K562 (cell line): Measurements from ENCODE around the gene TIMP1. TPM values are rescaled to one million over a fixed set of nuclear protein-coding genes. Genes with fewer than 3 reads are reported as not detected.

Experiments
- CREM ChIP-seq: IDR thresholded peaks from 2 replicates; pipeline ENCODE4 v1.6.1; 2014; ENCODE audit warnings: antibody characterized with exemption, low read depth
- EZH2 ChIP-seq: IDR thresholded peaks from 2 replicates; pipeline ENCODE4 v1.6.1; 2012; ENCODE audit warnings: low read depth, mild to moderate bottlenecking, inconsistent platforms, low read length, borderline replicate concordance
- GABPA ChIP-seq: fragments of 200-800 bp; sonication (Bioruptor generic); conservative IDR thresholded peaks from 2 replicates; pipeline ENCODE4 v1.6.1; 2016; ENCODE audit warnings: low read depth, missing genetic modification characterization, missing compliant biosample characterization
- GATA2 ChIP-seq: sonication (generic); formaldehyde crosslinking; IDR thresholded peaks from 2 replicates; pipeline ENCODE4 v1.4.0; 2020; ENCODE audit warnings: mild to moderate bottlenecking, missing genetic modification reagents
- JUNB ChIP-seq: fragments of 450-650 bp; formaldehyde crosslinking; conservative IDR thresholded peaks from 2 replicates; pipeline ENCODE4 v1.4.0; 2020; ENCODE audit warnings: mild to moderate bottlenecking
- KLF6 ChIP-seq: fragments of 250-450 bp; sonication (Bioruptor Pico); IDR thresholded peaks from 2 replicates; pipeline ENCODE4 v1.4.0; 2020; ENCODE audit warnings: mild to moderate bottlenecking, moderate library complexity, borderline replicate concordance
- MAZ ChIP-seq, 2 experiments: fragments of 450-650 bp in 1 of 2; sonication (generic) in 1 of 2; formaldehyde crosslinking; IDR thresholded peaks in 1 of 2; conservative IDR thresholded peaks in 1 of 2; 2 replicates each; pipeline versions ENCODE4 v1.4.0 to v1.5.0; 2020; ENCODE audit warnings: mild to moderate bottlenecking in 1 of 2, missing genetic modification reagents in 1 of 2
- MCM2 ChIP-seq: fragments of 450-650 bp; IDR thresholded peaks from 2 replicates; pipeline ENCODE4 v1.6.1; 2017; ENCODE audit warnings: low read depth, mild to moderate bottlenecking
- MIER1 ChIP-seq: fragments of 450-650 bp; IDR thresholded peaks from 2 replicates; pipeline ENCODE4 v1.6.1; 2016; ENCODE audit warnings: antibody characterized with exemption, mild to moderate bottlenecking, low read depth
- NBN ChIP-seq: fragments of 450-650 bp; IDR thresholded peaks from 2 replicates; pipeline ENCODE4 v1.6.1; 2016; ENCODE audit warnings: low read depth, mild to moderate bottlenecking
- PML ChIP-seq: IDR thresholded peaks from 2 replicates; pipeline ENCODE4 v1.6.1; 2012; ENCODE audit warnings: low read length, inconsistent platforms
- RNF2 ChIP-seq: sonication (generic); IDR thresholded peaks from 2 replicates; pipeline ENCODE4 v1.6.1; 2016
- SMARCA4 ChIP-seq: fragments of 450-650 bp; IDR thresholded peaks from 2 replicates; pipeline ENCODE4 v1.6.1; 2016
- TBP ChIP-seq: optimal IDR thresholded peaks from 2 replicates; pipeline ENCODE3; 2011; ENCODE audit warnings: low read depth, low read length, improper control_type of control experiment
- YY1 ChIP-seq, 3 experiments: IDR thresholded peaks; 2 replicates each; pipeline ENCODE4 v1.6.1; 2011; ENCODE audit warnings: low read length in 2 of 3, mild to moderate bottlenecking in 2 of 3, moderate library complexity in 2 of 3, borderline replicate concordance in 1 of 3, control low read depth in 1 of 3, low read depth in 1 of 3; ENCODE audit not compliant: insufficient read depth in 3 of 3, insufficient replicate concordance in 2 of 3, control insufficient read depth in 1 of 3, insufficient read length in 1 of 3; ENCODE audit errors: extremely low read depth in 1 of 3
- ZC3H8 ChIP-seq: fragments of 450-650 bp; IDR thresholded peaks from 2 replicates; pipeline ENCODE4 v1.6.1; 2017
- ZKSCAN8 ChIP-seq: fragments of 200-800 bp; sonication (Bioruptor generic); IDR thresholded peaks from 2 replicates; pipeline ENCODE4 v1.6.1; 2016; ENCODE audit warnings: missing genetic modification characterization, missing compliant biosample characterization
- ZNF197 ChIP-seq: fragments of 200-800 bp; sonication (Bioruptor generic); IDR thresholded peaks from 2 replicates; pipeline ENCODE4 v1.6.1; 2016; ENCODE audit warnings: low read depth, missing genetic modification characterization, missing compliant biosample characterization
- ZNF280B ChIP-seq: fragments of 250-450 bp; sonication (Bioruptor Pico); IDR thresholded peaks from 2 replicates; pipeline ENCODE4 v1.5.1; 2021; ENCODE audit warnings: mild to moderate bottlenecking
- ZNF740 ChIP-seq, 3 experiments: fragments of 200-800 bp in 1 of 3; sonication (Bioruptor generic) in 1 of 3; sonication (generic) in 1 of 3; formaldehyde crosslinking in 1 of 3; IDR thresholded peaks; 2 replicates each; pipeline versions ENCODE4 v1.6.1 to v1.8.0; 2016 to 2022; ENCODE audit warnings: mild to moderate bottlenecking in 2 of 3, missing compliant biosample characterization in 2 of 3, missing genetic modification characterization in 2 of 3, missing genetic modification reagents in 1 of 3
- polyA plus RNA-seq, 8 experiments: library from polyadenylated mRNA; depleted of rRNA in 4 of 8; stranded (reverse) in 5 of 8; unstranded in 3 of 8; fragments of >200 nt; fragmentation: Nextera tagmentation in 2 of 8; fragmentation: Illumina TruSeq in 1 of 8; extraction: Ambion mirVana in 2 of 8; extraction: Trizol in 1 of 8; gene quantifications; 2 replicates each; pipeline versions ENCODE4 v1.2.1 to v1.2.3, GENCODE V29; 2011 to 2014; ENCODE audit warnings: inconsistent platforms in 1 of 8, missing spikeins in 1 of 8
- total RNA-seq, 7 experiments: library from RNA; depleted of rRNA in 6 of 7; stranded (reverse); fragments of >200 nt in 6 of 7; fragmentation: Illumina TruSeq in 2 of 7; extraction: Trizol in 2 of 7; gene quantifications; 2 replicates each; pipeline versions ENCODE4 v1.2.1 to v1.2.3, GENCODE V29; 2011 to 2021; ENCODE audit warnings: low replicate concordance in 1 of 7
- TF ChIP-seq, protein P1 (sequence below): fragments of 250-450 bp; sonication (Bioruptor Pico); IDR thresholded peaks from 2 replicates; pipeline ENCODE4 v1.5.0; 2020; ENCODE audit warnings: mild to moderate bottlenecking
- TF ChIP-seq, protein P2 (sequence below): sonication (generic); formaldehyde crosslinking; IDR thresholded peaks from 2 replicates; pipeline ENCODE4 v1.8.1; 2023; ENCODE audit warnings: mild to moderate bottlenecking, missing genetic modification reagents

Gene TIMP1
- total and polyA plus RNA-seq, 9 of the 15 experiments (the other 6 are each of a cell fraction or from before 2014, with no cell fraction given) = 115 to 699 (median 273) TPM

GRCh38 chrX:47540754-47541538 is 41.3 kb upstream of the TIMP1 start (continued):
- TF ChIP-seq GATA2 (CRISPR knock-in tag) = peak; percentile 39; the same call in 1 of the 2 replicates
- TF ChIP-seq KLF6 (CRISPR knock-in tag) = no peak
- TF ChIP-seq GABPA (tag) = no peak; the same call in 1 of the 2 replicates
- TF ChIP-seq, protein P1, sequence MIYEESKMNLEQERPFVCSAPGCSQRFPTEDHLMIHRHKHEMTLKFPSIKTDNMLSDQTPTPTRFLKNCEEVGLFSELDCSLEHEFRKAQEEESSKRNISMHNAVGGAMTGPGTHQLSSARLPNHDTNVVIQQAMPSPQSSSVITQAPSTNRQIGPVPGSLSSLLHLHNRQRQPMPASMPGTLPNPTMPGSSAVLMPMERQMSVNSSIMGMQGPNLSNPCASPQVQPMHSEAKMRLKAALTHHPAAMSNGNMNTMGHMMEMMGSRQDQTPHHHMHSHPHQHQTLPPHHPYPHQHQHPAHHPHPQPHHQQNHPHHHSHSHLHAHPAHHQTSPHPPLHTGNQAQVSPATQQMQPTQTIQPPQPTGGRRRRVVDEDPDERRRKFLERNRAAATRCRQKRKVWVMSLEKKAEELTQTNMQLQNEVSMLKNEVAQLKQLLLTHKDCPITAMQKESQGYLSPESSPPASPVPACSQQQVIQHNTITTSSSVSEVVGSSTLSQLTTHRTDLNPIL (CRISPR knock-in tag) = no peak
- TF ChIP-seq, protein P2, sequence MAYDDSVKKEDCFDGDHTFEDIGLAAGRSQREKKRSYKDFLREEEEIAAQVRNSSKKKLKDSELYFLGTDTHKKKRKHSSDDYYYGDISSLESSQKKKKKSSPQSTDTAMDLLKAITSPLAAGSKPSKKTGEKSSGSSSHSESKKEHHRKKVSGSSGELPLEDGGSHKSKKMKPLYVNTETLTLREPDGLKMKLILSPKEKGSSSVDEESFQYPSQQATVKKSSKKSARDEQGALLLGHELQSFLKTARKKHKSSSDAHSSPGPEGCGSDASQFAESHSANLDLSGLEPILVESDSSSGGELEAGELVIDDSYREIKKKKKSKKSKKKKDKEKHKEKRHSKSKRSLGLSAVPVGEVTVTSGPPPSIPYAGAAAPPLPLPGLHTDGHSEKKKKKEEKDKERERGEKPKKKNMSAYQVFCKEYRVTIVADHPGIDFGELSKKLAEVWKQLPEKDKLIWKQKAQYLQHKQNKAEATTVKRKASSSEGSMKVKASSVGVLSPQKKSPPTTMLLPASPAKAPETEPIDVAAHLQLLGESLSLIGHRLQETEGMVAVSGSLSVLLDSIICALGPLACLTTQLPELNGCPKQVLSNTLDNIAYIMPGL (CRISPR knock-in tag) = no peak
- TF ChIP-seq NBN = no peak; the same call in 1 of the 2 replicates
- peak; percentile 68 for TF ChIP-seq TBP
- no peak for TF ChIP-seq JUNB (CRISPR knock-in tag)
- TF ChIP-seq CREM = peak; percentile 32; the same call in 1 of the 2 replicates
- peak in 1 of 3 experiments; percentile 45 for TF ChIP-seq YY1 (IDR thresholded peaks at IDR 0.05; ENCODE audit: borderline replicate concordance in 1 of 3, control insufficient read depth in 1 of 3, extremely low read depth in 1 of 3, insufficient read depth in 3 of 3, insufficient read length in 1 of 3, insufficient replicate concordance in 2 of 3, low read depth in 1 of 3, low read length in 2 of 3)
- TF ChIP-seq ZC3H8 = no peak
- no peak for TF ChIP-seq MIER1
- no peak for TF ChIP-seq MAZ (CRISPR knock-in tag; conservative IDR thresholded peaks at IDR 0.05 in 1 of 2, IDR thresholded peaks at IDR 0.05 in 1 of 2)
- TF ChIP-seq RNF2 = 0 out of 2 replicates have a peak, but pooled peaks have one; percentile 18
- TF ChIP-seq ZNF740 (CRISPR knock-in tag; IDR thresholded peaks at IDR 0.05) = no peak
- no peak for TF ChIP-seq ZNF740 (tag; IDR thresholded peaks at IDR 0.05)
- no peak for TF ChIP-seq ZNF197 (CRISPR knock-in tag)
- no peak for TF ChIP-seq ZKSCAN8 (CRISPR knock-in tag)
- TF ChIP-seq MCM2 = no peak
- TF ChIP-seq EZH2 = no peak
- peak; percentile 45; the same call in 1 of the 2 replicates for TF ChIP-seq PML
- no peak for TF ChIP-seq ZNF280B
- peak; percentile 26; the same call in 1 of the 2 replicates for TF ChIP-seq SMARCA4
